Astrocyte of the cerebellum (primary cell): ENCODE measurements around the gene SMURF1.

Source experiments
- DNase-seq: peaks from one replicate; pipeline ENCODE4 v3.0.0-alpha.2; 2011; ENCODE audit warnings: low read depth
- H3K4me3 ChIP-seq: 2 replicates; pipeline ENCODE4 v1.5.1; 2011; ENCODE audit warnings: mild to moderate bottlenecking, low read depth, low read length, moderate library complexity
- in situ Hi-C: cut with HindIII; loops from 2 replicates; pipeline ENCODE4 v1.10.0; 2017; ENCODE audit warnings: low sequenced_read_pairs
- TF ChIP-seq, protein P1 (sequence below): IDR thresholded peaks from 2 replicates; pipeline ENCODE4 v1.5.1; 2012; ENCODE audit warnings: low read length, low read depth, moderate library complexity, mild to moderate bottlenecking; ENCODE audit errors: missing control alignments

Gene SMURF1

DNA sequence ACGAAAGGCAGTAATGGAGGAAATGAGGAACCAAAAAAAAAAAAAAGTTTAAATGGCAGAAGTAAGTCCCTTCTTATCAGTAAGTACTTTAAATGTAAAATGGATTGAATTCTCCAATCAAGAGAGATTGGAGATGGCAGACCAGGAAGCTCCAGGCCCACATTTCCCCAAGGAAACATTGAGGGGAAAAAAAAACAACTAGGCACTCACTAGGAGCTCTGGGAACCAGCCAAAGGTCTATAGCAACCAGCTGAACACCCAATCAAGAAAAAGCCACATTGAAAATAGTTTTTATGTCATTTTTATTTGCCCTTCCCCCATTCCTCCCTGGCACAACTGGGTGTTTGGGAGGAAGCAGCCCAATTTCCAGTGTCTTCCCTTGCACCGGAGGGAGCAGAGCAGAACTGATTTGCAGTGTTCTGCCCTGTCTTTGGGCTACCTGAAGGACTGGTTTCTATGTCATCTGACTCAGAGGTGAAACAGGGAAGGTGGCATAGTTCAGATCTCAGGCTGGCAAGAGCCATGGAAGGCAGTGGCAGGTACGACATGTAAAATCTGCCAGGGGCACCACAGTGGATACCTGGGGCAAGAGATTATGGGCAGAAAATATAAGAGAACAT lies 121.9 kb downstream of the SMURF1 start:
- no peak for DNase-seq
- TF ChIP-seq, protein P1, sequence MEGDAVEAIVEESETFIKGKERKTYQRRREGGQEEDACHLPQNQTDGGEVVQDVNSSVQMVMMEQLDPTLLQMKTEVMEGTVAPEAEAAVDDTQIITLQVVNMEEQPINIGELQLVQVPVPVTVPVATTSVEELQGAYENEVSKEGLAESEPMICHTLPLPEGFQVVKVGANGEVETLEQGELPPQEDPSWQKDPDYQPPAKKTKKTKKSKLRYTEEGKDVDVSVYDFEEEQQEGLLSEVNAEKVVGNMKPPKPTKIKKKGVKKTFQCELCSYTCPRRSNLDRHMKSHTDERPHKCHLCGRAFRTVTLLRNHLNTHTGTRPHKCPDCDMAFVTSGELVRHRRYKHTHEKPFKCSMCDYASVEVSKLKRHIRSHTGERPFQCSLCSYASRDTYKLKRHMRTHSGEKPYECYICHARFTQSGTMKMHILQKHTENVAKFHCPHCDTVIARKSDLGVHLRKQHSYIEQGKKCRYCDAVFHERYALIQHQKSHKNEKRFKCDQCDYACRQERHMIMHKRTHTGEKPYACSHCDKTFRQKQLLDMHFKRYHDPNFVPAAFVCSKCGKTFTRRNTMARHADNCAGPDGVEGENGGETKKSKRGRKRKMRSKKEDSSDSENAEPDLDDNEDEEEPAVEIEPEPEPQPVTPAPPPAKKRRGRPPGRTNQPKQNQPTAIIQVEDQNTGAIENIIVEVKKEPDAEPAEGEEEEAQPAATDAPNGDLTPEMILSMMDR = no peak
- in situ Hi-C loops = loop anchor here (25.0 kb wide), 1 partner anchor 290 kb away; no protein-coding TSS in a partner anchor
- no peak overlapping the region for H3K4me3 ChIP-seq

DNA sequence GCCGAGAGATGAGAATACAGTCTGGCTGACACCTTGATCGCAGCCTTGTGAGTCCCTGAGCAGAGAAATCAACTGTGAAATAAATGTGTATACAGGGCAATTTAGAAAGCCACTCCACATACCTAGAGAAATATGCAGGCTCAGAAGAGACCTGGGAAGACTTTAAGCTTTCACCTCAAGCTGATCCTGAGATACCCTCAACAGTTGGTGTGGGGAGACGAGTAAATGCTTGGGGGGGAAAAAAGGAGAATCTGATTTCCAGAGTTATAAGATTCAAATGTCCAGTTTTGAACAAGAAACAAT lies 123.5 kb downstream of the SMURF1 start:
- TF ChIP-seq, protein P1 = no peak
- in situ Hi-C loops = loop anchor here (25.0 kb wide), 1 partner anchor 292 kb away; no protein-coding TSS in a partner anchor
- H3K4me3 ChIP-seq = no peak overlapping the region
- DNase-seq = no peak

DNA sequence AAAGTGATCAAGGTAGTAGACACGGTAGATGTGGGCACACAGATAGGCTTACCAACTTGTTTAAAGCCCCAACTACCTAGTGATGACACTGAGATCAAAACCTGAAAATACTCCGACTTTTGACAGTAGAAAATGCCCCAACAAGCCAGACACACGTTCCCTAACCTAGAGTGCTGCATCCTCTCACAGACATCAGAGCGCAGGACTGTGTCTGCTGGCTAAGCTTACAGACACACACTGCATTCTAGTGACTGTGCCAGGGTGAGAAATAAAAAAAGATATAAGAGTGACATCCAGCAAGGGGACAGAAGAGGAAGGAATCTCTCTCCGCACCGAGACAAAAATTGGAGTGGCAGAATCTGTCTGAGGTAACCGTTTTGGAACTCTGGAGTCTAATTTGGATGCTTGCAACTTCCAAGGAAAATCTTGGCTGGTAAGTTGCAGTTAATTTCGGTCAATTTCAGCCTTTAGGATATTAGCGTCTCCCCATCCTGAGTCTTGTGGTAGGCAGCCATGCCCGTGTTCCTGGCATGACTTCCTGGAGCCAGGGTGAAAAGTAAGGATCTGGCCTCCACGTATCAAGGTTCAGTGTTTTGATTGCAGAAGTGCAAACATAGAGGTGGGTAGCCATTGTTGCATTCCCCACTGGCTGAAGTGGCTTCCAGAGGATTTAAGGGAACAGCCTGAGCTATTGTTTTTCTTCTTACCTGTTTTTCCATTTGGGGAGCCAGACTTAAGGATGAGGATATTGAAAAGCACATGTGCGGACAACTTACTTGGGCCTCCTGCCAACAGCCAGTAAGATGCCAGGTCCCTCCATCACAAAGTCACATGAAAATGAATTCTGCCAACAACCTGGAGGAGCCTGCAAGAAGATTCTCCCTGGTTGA lies 124.1 kb downstream of the SMURF1 start:
- TF ChIP-seq, protein P1 = no peak
- H3K4me3 ChIP-seq = no peak overlapping the region
- in situ Hi-C loops = loop anchor here (25.0 kb wide), 1 partner anchor 293 kb away; no protein-coding TSS in a partner anchor
- no peak for DNase-seq

DNA sequence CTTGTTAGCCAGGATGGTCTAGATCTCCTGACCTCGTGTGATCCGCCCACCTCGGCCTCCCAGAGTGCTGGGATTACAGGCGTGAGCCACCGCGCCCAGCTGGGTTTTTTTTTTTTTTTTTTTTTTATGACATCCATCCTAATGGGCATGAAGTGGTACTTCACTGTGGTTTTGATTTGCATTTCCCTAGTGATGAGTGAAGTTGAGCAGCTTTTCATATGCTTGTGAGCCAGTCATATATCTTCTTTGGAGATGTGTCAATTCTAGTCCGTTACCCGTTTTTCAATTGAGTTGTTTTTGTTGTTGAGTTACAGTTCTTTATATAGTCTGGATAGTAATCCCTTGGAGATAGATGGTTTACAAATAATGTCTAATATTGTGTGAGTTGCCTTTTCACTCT lies 127.7 kb downstream of the SMURF1 start:
- no peak overlapping the region for H3K4me3 ChIP-seq
- TF ChIP-seq, protein P1 = no peak
- no peak for DNase-seq
- in situ Hi-C loops = loop anchor here (25.0 kb wide), 1 partner anchor 296 kb away; no protein-coding TSS in a partner anchor

DNA sequence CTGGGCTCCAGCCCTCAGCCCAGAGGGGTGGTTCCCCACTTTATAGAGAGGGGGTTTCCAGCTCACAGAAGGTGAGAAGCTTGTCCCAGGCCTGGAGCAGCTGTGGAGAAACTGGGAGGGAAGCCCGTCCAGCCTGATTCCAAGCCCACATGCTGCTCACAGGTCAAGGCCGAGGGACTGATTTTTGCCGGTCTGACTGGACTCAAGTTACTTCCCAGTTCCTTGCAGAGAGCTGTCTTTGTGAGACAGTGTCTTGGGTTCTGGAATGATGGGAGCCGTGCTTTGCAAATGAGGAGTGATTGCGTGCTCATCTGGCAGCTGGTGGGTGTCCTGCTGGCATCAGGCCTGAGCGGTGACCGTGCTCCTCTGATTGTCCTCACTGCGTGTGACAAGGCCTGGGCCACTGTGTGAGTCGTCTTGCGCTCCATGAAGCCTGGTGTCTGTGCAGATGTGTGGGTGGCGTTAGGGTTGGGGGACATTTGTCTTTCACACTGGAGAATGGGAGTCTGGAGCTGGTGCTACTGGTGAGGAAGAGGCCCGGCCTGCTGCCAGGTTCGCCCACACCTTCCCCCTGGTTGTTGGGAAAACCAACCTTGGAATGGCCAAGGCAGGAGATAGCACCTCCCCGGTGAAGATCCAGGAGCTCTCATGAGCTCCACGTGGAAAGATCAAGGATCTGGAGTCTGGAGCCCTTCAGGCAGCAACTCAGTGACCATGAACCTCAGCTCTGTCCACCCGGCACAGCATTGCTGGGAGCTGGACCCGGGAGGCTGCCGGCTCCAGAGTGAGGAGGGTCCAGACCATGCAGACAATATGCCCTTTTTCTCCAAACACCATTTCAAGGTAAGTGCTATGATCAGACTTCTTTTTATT lies 129.6 kb downstream of the SMURF1 start:
- H3K4me3 ChIP-seq = no peak overlapping the region
- in situ Hi-C loops = loop anchor here (25.0 kb wide), 1 partner anchor 298 kb away; no protein-coding TSS in a partner anchor
- DNase-seq = no peak
- TF ChIP-seq, protein P1 = no peak

DNA sequence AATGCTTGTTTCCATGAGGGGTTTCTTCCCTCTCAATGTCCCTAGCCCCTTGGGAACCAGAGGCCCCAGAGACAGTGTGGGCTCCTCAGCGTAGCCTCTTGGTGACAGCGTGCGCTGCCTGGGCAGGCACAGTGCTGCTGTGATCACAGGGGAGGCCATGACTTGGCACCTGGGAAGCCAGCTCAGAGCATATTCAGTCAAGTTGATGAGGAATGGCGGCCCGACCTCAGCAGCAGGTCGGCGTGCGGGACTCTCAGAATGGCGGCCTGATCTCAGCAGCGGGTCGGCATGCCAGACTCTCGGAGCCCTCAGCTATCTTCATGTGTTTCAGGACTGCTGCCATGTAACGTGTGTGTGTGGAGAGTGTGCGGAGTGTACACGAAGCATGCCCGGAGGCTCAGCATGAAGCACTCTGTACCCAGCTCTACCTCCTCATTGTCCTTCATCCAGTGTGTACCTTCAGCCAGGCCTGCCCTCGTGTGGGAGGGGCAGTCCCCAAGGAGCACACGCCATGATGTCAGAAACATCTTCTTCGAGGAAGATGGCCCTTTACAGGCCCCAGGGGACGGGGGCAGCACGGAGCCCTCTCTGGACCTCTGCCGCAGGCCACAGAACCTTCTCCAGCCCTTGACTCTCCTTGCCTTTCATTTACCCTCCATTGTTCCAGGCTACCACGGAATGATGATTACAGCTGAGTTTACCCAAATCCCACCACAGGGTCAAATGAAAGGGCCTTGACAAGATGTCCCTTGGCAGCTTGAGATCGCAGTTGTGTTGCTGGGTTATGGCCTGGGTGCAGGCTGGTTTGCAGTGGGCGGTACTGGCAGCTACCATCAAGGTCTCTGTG lies 130.4 kb downstream of the SMURF1 start:
- TF ChIP-seq, protein P1 = no peak
- no peak overlapping the region for H3K4me3 ChIP-seq
- in situ Hi-C loops = loop anchor here (25.0 kb wide), 1 partner anchor 299 kb away; no protein-coding TSS in a partner anchor
- no peak for DNase-seq
